NCI-H1048 (cell line): ENCODE results near the gene TEAD1.

ENCODE experiments used
- DNase-seq: peaks from one replicate; lab custom pipeline; 2025; lab: John Stamatoyannopoulos, UW

The TEAD1 gene

GRCh38 chr11:12897867-12898266, 223.6 kb downstream of the TEAD1 start:
- DNase-seq, result no peak

GRCh38 chr11:12900496-12900895, 226.3 kb downstream of the TEAD1 start:
- no peak for DNase-seq

GRCh38 chr11:12901272-12901671, 227.1 kb downstream of the TEAD1 start:
- no peak for DNase-seq

- no peak for DNase-seq
Observed at GRCh38 chr11:12901874-12902481, 227.8 kb downstream of the TEAD1 start.

GRCh38 chr11:12902791-12903486, 228.7 kb downstream of the TEAD1 start:
- DNase-seq, result no peak

- DNase-seq, result no peak
Observed at GRCh38 chr11:12905435-12905834, 231.2 kb downstream of the TEAD1 start.

- DNase-seq, result no peak
Observed at GRCh38 chr11:12906501-12906900, 232.3 kb downstream of the TEAD1 start.

GRCh38 chr11:12909879-12910278, 235.7 kb downstream of the TEAD1 start:
- no peak for DNase-seq

- no peak for DNase-seq
Observed at GRCh38 chr11:12914400-12914912, 240.2 kb downstream of the TEAD1 start.

- no peak for DNase-seq
Observed at GRCh38 chr11:12915093-12915492, 240.9 kb downstream of the TEAD1 start.

GRCh38 chr11:12917822-12918221, 243.6 kb downstream of the TEAD1 start:
- no peak for DNase-seq

- DNase-seq, result no peak
Observed at GRCh38 chr11:12918667-12919066, 244.4 kb downstream of the TEAD1 start.

- no peak for DNase-seq
Observed at GRCh38 chr11:12922418-12922817, 248.2 kb downstream of the TEAD1 start.

- no peak for DNase-seq
Observed at GRCh38 chr11:12922980-12923507, 248.8 kb downstream of the TEAD1 start.

GRCh38 chr11:12924650-12925049, 250.4 kb downstream of the TEAD1 start:
- no peak for DNase-seq

GRCh38 chr11:12925520-12925919, 251.3 kb downstream of the TEAD1 start:
- DNase-seq, result no peak

- DNase-seq, result no peak
Observed at GRCh38 chr11:12927221-12927620, 253.0 kb downstream of the TEAD1 start.

- DNase-seq, result no peak
Observed at GRCh38 chr11:12927886-12928285, 253.7 kb downstream of the TEAD1 start.

- DNase-seq, result no peak
Observed at GRCh38 chr11:12930850-12931249, 256.6 kb downstream of the TEAD1 start.

GRCh38 chr11:12932485-12932884, 258.3 kb downstream of the TEAD1 start:
- DNase-seq, result no peak

- no peak for DNase-seq
Observed at GRCh38 chr11:12936200-12936599, 262.0 kb downstream of the TEAD1 start.

- no peak for DNase-seq
Observed at GRCh38 chr11:12938590-12939247, 264.5 kb downstream of the TEAD1 start.

- DNase-seq, result no peak
Observed at GRCh38 chr11:12941671-12942070, 267.4 kb downstream of the TEAD1 start.
